Stimulated activated CD4-positive, alpha-beta T cell treated with anti-CD3 and anti-CD28 coated beads, Interleukin-1b, Interleukin-23, amount 100 ng/mL, for 24 hours (primary cell): Measurements from ENCODE around the gene CEP78.
"Not testable (repeated sequence)": the region's sequence is repeated elsewhere in the genome, so short reads cannot be mapped to it uniquely, and the experiment has no call there.

Experiments
- DNase-seq, 4 experiments: peaks; one replicate each; pipeline ENCODE4 v3.0.0-alpha.2; 2020; ENCODE audit warnings: low read depth in 4 of 4, low spot score in 1 of 4

The CEP78 gene

GRCh38 chr9:78235256-78235761, 566 bp upstream of the CEP78 start:
- DNase-seq, result no peak

- no peak for DNase-seq
Measured at GRCh38 chr9:78236551-78236910, 656 bp downstream of the CEP78 start.

- DNase-seq, result no peak
Measured at GRCh38 chr9:78238046-78239038, 2.5 kb downstream of the CEP78 start.

GRCh38 chr9:78239506-78239905, 3.6 kb downstream of the CEP78 start:
- DNase-seq, result no peak

GRCh38 chr9:78242041-78242440, 6.2 kb downstream of the CEP78 start:
- no peak for DNase-seq

GRCh38 chr9:78243130-78243529, 7.3 kb downstream of the CEP78 start:
- DNase-seq, result no peak

GRCh38 chr9:78245401-78245800, 9.5 kb downstream of the CEP78 start:
- DNase-seq, result no peak

- DNase-seq, result no peak
Measured at GRCh38 chr9:78248635-78249034, 12.8 kb downstream of the CEP78 start.

GRCh38 chr9:78249542-78249941, 13.7 kb downstream of the CEP78 start:
- DNase-seq, result no peak

GRCh38 chr9:78252616-78253015, 16.7 kb downstream of the CEP78 start:
- DNase-seq, result no peak

- no peak for DNase-seq
Measured at GRCh38 chr9:78253285-78253684, 17.4 kb downstream of the CEP78 start.

GRCh38 chr9:78261403-78262001, 25.6 kb downstream of the CEP78 start:
- DNase-seq, result no peak

- DNase-seq, result no peak
Measured at GRCh38 chr9:78262655-78263054, 26.8 kb downstream of the CEP78 start.

- DNase-seq, result no peak
Measured at GRCh38 chr9:78267889-78268288, 32.0 kb downstream of the CEP78 start.

- DNase-seq, result no peak
Measured at GRCh38 chr9:78269784-78270183, 33.9 kb downstream of the CEP78 start.

- no peak for DNase-seq
Measured at GRCh38 chr9:78272307-78272706, 36.4 kb downstream of the CEP78 start.

- DNase-seq, result no peak
Measured at GRCh38 chr9:78273761-78274160, 37.9 kb downstream of the CEP78 start.

GRCh38 chr9:78278177-78278777, 42.4 kb downstream of the CEP78 start:
- no peak for DNase-seq

- no peak for DNase-seq
Measured at GRCh38 chr9:78278801-78279200, 42.9 kb downstream of the CEP78 start.

- DNase-seq, result no peak
Measured at GRCh38 chr9:78280982-78281668, 45.2 kb downstream of the CEP78 start.

- not testable (repeated sequence) for DNase-seq
Measured at GRCh38 chr9:78284181-78284580, 48.3 kb downstream of the CEP78 start.
